Occipital lobe (tissue), 2 donors: ENCODE measurements around the gene SLC7A8. TPM values are rescaled to one million over a fixed set of nuclear protein-coding genes. Genes with fewer than 3 reads are reported as not detected.
A peak's percentile ranks its signal among the peaks of the same experiment; 100 is the strongest.
"Not testable (repeated sequence)": the region's sequence is repeated elsewhere in the genome, so short reads cannot be mapped to it uniquely, and the experiment has no call there.

ENCODE experiments used
- DNase-seq: peaks from one replicate; lab custom pipeline; 2025; lab: John Stamatoyannopoulos, UW
- total RNA-seq: library from RNA; depleted of rRNA; stranded (reverse); fragments of >200 nt; gene quantifications from one replicate; pipeline ENCODE4 v1.2.3, GENCODE V29; 2014

The SLC7A8 gene
- total RNA-seq = 3.4 TPM

DNA sequence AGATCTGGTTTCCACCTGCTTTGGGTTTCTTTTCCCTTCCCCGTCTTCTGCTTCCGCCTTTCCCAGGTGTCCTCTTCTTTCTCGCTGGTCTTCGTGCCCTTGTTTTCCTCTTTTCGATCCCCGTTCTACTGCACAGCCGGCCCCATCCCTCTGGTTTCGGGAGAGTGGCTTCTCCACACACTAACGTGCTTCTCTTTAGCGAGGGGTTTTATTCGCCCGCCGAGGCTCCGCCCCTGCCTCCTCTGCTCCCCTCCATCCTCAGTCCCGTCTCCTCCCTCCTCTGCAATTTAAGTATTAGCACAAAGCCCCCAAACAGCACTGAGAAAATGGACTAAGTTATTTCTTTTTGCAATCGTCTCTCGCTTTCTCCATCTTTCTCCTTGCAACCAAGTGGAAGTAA, at the start of gene SLC7A8:
Gene SLC7A8 (minus strand): TSS at position 182 of the 400 bp plus-strand sequence. CDS start 746 bp downstream, outside the sequence.
- DNase-seq = peak; percentile 59

DNA sequence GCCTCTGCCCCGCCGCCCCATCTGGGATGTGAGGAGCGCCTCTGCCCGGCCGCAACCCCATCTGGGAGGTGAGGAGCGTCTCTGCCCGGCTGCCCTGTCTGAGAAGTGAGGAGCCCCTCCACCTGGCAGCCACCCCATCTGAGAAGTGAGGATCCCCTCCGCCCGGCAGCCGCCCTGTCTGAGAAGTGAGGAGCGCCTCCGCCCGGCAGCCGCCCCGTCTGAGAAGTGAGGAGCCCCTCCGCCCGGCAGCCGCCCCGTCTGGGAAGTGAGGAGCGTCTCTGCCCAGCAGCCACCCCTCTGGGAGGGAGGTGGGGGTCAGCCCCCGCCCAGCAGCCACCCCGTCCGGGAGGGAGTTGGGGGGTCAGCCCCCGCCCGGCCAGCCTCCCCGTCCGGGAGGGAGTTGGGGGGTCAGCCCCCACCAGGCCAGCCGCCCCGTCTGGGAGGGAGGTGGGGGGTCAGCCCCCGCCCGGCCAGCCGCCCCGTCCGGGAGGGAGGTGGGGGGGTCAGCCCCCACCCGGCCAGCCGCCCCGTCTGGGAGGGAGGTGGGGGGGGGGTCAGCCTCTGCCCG, 48.9 kb upstream of the SLC7A8 start:
- not testable (repeated sequence) for DNase-seq

DNA sequence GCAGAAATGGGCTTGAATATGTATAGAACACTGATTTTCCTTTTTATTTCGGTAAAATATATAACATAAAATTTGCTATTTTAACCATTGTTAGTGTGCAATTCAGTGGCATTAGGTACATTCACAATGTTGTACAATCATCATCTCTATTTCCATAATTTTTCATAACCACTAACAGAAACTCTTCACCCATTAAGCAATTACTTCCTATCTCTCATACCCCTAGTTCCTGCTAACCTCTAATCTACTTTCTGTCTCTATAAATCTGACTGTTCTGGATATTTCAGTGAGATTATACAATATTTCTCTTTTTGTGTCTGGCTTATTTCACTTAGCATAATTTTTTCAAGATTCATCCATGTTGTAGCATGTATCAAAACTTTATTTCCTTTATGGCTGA, 45.4 kb upstream of the SLC7A8 start:
- no peak for DNase-seq

DNA sequence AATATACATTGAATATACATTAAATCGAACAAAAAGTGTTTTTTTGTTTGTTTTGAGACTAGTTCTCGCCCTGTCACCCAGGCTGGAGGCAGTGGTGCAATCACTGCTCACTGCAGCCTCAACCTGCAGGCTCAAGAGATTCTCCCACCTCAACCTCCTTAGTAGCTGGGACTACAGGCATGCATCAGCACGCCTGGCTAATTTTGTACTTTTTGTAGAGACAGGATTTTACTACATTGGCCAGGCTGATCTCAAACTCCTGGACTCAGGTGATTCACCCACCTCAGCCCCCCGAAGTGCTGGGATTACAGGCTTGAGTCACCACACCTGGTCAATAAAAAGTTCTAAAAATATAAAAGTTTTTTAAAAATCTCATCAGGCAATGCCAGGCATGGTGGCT, 44.1 kb upstream of the SLC7A8 start:
- DNase-seq = no peak

- DNase-seq = not testable (repeated sequence)
Measured at GRCh38 chr14:23224958-23225357, 41.5 kb upstream of the SLC7A8 start.

GRCh38 chr14:23219075-23219474, 35.6 kb upstream of the SLC7A8 start:
- no peak for DNase-seq

GRCh38 chr14:23217032-23218020, 33.9 kb upstream of the SLC7A8 start:
- no peak for DNase-seq

- DNase-seq = no peak
Measured at GRCh38 chr14:23215421-23215820, 32.0 kb upstream of the SLC7A8 start.

DNA sequence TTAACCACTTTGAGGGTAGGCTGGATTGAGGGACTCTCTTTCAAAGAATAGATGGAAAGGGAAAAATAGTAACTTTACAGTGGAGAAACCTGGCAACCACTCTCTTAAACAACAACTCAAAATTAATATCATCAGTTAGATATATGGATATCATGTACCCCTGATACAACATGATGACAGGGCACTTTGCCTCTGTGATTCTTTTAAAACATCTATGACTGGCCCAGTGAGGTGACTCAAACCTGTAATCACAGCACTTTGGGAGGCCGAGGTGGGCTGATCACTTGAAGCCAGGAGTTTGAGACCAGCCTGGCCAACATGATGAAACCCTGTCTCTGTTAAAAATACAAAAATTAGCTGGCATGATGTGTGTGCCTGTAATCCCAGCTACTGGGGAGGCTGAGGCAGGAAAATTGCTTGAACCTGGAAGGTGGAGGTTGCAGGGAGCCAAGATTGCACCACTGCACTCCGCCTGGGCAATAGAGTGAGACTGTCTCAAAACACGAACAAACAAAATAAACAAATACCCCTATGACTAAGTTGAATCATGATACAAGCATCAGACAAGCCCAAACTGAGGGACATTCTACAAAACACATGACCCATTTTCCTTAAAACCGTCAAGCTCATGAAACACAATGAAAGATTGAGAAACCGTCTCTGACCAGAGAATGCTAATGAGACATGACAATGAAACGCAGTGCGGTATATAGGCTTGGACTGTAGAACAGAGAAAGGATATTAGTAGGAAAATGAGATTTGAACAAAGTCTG, 26.4 kb upstream of the SLC7A8 start:
- DNase-seq = no peak

GRCh38 chr14:23208324-23208723, 24.9 kb upstream of the SLC7A8 start:
- no peak for DNase-seq

DNA sequence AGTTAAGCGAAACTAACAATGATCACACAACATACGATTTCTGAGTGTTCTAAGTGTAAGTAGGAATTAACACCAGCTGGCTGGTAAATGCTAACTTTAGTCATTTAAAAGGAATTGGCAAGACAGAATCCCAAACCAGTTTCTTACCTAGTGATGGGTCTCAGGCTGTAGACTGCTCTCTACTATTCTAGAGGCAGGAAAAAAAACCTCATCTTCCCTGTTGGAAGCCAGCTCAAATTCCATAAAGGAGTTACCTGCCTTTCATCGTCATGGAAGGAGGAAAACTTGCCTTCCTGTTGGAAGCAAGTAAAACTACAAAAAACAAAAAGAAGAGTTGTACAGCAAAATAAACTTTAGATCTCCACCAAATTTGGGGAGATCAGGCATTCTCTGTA, 23.7 kb upstream of the SLC7A8 start:
- no peak for DNase-seq

GRCh38 chr14:23206422-23207145, 23.1 kb upstream of the SLC7A8 start:
- DNase-seq = no peak

DNA sequence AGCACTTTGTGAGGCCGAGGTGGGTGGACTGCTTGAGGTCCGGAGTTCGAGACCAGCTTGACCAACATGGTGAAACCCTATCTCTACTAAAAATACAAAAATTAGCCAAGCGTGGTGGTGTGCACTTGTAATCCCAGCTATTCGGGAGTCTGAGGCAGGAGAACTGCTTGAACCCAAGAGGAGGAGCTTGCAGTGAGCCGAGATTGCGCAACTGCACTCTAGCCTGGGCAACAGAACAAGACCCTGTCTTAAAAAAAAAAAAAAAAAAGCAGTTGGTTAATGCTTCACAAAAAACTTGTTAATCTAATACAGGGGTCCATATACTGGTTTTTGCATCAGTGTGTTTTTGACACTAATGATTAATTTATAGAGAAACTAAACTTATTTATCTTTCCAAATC, 18.5 kb upstream of the SLC7A8 start:
- no peak for DNase-seq

- DNase-seq = not testable (repeated sequence)
Measured at GRCh38 chr14:23199141-23199540, 15.7 kb upstream of the SLC7A8 start.

- not testable (repeated sequence) for DNase-seq
Measured at GRCh38 chr14:23196487-23196886, 13.0 kb upstream of the SLC7A8 start.

GRCh38 chr14:23195552-23196101, 12.2 kb upstream of the SLC7A8 start:
- DNase-seq = no peak

DNA sequence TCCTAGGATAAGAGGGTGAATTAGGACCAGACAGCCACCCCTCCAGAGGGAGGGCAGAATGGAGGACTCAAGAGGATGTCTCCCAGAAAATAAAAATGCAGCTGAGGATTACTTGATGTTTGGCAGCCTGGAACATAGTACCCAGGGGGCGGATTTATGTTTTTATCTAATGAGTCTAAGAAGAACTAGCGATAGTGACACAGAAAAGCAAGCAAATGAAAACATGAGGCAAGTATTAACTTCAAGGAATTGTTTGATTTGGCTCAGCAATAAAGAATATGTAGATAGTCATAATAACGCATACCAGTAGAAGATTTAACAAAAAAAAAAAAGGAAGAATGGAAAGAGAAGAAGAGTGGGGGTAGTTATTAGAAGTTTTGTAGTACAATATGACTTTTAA, 10.0 kb upstream of the SLC7A8 start:
- DNase-seq = no peak

- DNase-seq = no peak
Measured at GRCh38 chr14:23187925-23188324, 4.5 kb upstream of the SLC7A8 start.

DNA sequence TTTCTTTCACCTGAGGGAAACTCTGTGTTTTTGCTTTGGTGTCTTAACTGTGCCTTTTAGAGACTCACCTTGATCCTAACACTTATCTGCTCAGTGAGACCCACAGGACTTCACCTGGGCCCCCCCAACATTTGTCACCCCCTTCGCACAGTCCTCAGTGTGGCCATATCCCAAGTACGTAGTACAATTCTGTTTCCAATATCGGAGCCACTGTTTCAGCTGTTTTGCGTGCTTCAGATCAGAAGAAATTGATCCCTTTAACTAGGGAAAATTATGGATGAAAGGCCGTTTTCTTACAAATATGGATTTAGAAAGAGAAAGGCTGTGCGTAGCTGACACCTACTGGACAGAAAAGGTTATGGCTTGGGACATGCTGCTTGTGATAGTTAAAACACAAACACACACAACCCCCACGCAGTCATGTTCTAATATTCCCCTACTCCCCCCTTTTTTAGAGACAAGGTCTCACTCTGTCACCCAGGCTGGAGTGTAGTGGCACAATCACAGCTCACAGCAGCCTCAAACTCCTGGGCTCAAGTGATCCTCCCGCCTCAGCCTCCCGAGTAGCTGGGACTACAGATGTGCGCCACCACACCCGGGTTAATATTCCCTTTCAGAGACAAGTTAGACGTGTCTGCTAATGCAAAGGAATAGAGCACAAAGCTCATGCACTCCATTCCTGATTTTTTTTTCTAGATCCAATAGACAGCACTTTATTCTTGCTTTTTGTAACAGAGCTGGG, 3.6 kb upstream of the SLC7A8 start:
- no peak for DNase-seq

GRCh38 chr14:23185063-23185462, 1.6 kb upstream of the SLC7A8 start:
- DNase-seq = no peak

DNA sequence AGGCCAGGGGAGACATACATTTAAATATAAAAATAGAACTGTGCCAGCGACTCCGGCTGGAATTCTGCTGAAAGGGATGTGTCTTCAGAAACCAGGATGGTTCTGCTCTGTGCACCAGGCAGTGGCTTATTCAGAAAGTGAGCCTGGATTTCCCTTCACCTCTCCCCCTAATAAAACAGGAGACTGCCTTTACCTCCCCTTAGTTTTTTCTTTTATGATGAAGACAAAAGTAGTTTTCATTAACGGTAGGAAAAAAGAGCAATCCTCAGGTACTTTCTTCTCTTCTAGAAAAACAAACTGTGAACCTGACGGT, 346 bp downstream of the SLC7A8 start:
- no peak for DNase-seq
